HEK293 (cell line): ENCODE data around the gene SRSF8.
"Not testable (repeated sequence)": the region's sequence is repeated elsewhere in the genome, so short reads cannot be mapped to it uniquely, and the experiment has no call there.

ENCODE experiments used
- CTCF ChIA-PET: fragments of 350-600 bp; formaldehyde crosslinking; extraction: SDS; loops from one replicate; lab custom pipeline; 2021; ENCODE audit warnings: antibody characterized with exemption; lab: Yijun Ruan, JAX
- POLR2A ChIA-PET: fragments of 300-600 bp; formaldehyde crosslinking; extraction: SDS; loops from one replicate; lab custom pipeline; 2020; ENCODE audit warnings: antibody characterized with exemption, inconsistent platforms; lab: Yijun Ruan, JAX
- H3K27ac ChIP-seq: fragments of 200-500 bp; sonication (Bioruptor generic); 2 replicates; pipeline ENCODE4 v1.5.1; 2014; ENCODE audit warnings: low read depth, low read length, control low read depth, inconsistent platforms; ENCODE audit errors: extremely low read depth
- H3K36me3 ChIP-seq, 2 experiments: fragments of 200-500 bp in 1 of 2; sonication (Bioruptor generic) in 1 of 2; 1 replicate in 1 of 2; 2 replicates in 1 of 2; pipeline ENCODE4 v1.5.1; 2014 to 2017; ENCODE audit warnings: inconsistent platforms in 2 of 2, low read length in 2 of 2; ENCODE audit not compliant: control insufficient read depth in 2 of 2, insufficient read depth in 1 of 2
- H3K4me1 ChIP-seq: fragments of 200-500 bp; sonication (Bioruptor generic); 2 replicates; pipeline ENCODE4 v1.5.1; 2014; ENCODE audit warnings: mild to moderate bottlenecking, low read length, inconsistent platforms; ENCODE audit not compliant: control insufficient read depth, insufficient read depth
- H3K4me3 ChIP-seq: 2 replicates; pipeline ENCODE4 v1.5.1; 2011; ENCODE audit warnings: low read depth, mild to moderate bottlenecking, control low read depth, low read length, moderate library complexity
- H3K9me3 ChIP-seq: fragments of 200-500 bp; sonication (Bioruptor generic); 2 replicates; pipeline ENCODE4 v1.5.1; 2014; ENCODE audit warnings: low read depth, low read length, inconsistent platforms; ENCODE audit not compliant: control insufficient read depth, insufficient read depth
- EGR2 ChIP-seq: fragments of 450-650 bp; formaldehyde crosslinking; IDR thresholded peaks from 2 replicates; pipeline ENCODE4 v1.5.1; 2016; ENCODE audit warnings: low read depth, missing biosample characterization, missing genetic modification characterization
- FEZF1 ChIP-seq: fragments of 450-650 bp; formaldehyde crosslinking; IDR thresholded peaks from 2 replicates; pipeline ENCODE4 v1.5.1; 2016; ENCODE audit warnings: missing biosample characterization, missing genetic modification characterization
- GLIS1 ChIP-seq: fragments of 450-650 bp; formaldehyde crosslinking; IDR thresholded peaks from 2 replicates; pipeline ENCODE4 v1.5.1; 2016; ENCODE audit warnings: missing biosample characterization, missing genetic modification characterization
- IKZF3 ChIP-seq: fragments of 450-650 bp; IDR thresholded peaks from 2 replicates; pipeline ENCODE4 v1.5.0; 2018; ENCODE audit warnings: missing biosample characterization, mild to moderate bottlenecking, missing genetic modification characterization, moderate library complexity
- PRDM10 ChIP-seq: fragments of 450-650 bp; formaldehyde crosslinking; IDR thresholded peaks from 2 replicates; pipeline ENCODE4 v1.5.1; 2016; ENCODE audit warnings: missing biosample characterization, missing genetic modification characterization
- SETDB1 ChIP-seq: IDR thresholded peaks from one replicate; pipeline ENCODE4 v1.6.1; 2017; ENCODE audit warnings: mild to moderate bottlenecking, low read length, moderate library complexity, mixed read lengths; ENCODE audit not compliant: insufficient read length
- SP7 ChIP-seq: fragments of 450-650 bp; formaldehyde crosslinking; IDR thresholded peaks from 2 replicates; pipeline ENCODE4 v1.5.1; 2016; ENCODE audit warnings: missing biosample characterization, missing genetic modification characterization
- TRIM28 ChIP-seq: IDR thresholded peaks from 2 replicates; pipeline ENCODE4 v1.6.1; 2011; ENCODE audit warnings: low read length, control low read depth, borderline replicate concordance
- ZEB2 ChIP-seq: fragments of 450-650 bp; formaldehyde crosslinking; IDR thresholded peaks from 2 replicates; pipeline ENCODE4 v1.5.1; 2016; ENCODE audit warnings: missing biosample characterization, missing genetic modification characterization
- ZIC2 ChIP-seq: fragments of 450-650 bp; formaldehyde crosslinking; IDR thresholded peaks from 2 replicates; pipeline ENCODE4 v1.5.1; 2016; ENCODE audit warnings: missing biosample characterization, missing genetic modification characterization
- ZNF280C ChIP-seq: fragments of 450-650 bp; formaldehyde crosslinking; IDR thresholded peaks from 2 replicates; pipeline ENCODE4 v1.5.1; 2016; ENCODE audit warnings: missing biosample characterization, missing genetic modification characterization
- ZNF335 ChIP-seq: fragments of 450-650 bp; formaldehyde crosslinking; conservative IDR thresholded peaks from 2 replicates; pipeline ENCODE4 v1.5.1; 2016; ENCODE audit warnings: missing biosample characterization, missing genetic modification characterization
- ZNF37A ChIP-seq: fragments of 450-650 bp; IDR thresholded peaks from 2 replicates; pipeline ENCODE4 v1.5.1; 2018; ENCODE audit warnings: missing biosample characterization, missing genetic modification characterization
- ZNF544 ChIP-seq: fragments of 450-650 bp; formaldehyde crosslinking; IDR thresholded peaks from 2 replicates; pipeline ENCODE4 v1.5.0; 2017; ENCODE audit warnings: missing biosample characterization, missing genetic modification characterization
- ZNF600 ChIP-seq: fragments of 450-650 bp; formaldehyde crosslinking; IDR thresholded peaks from 2 replicates; pipeline ENCODE4 v1.5.1; 2016; ENCODE audit warnings: missing biosample characterization, missing genetic modification characterization
- ZNF624 ChIP-seq: fragments of 450-650 bp; formaldehyde crosslinking; IDR thresholded peaks from 2 replicates; pipeline ENCODE4 v1.5.1; 2017; ENCODE audit warnings: missing biosample characterization, missing genetic modification characterization
- ZNF629 ChIP-seq: fragments of 450-650 bp; formaldehyde crosslinking; IDR thresholded peaks from 2 replicates; pipeline ENCODE4 v1.5.1; 2017; ENCODE audit warnings: missing biosample characterization, missing genetic modification characterization
- ZNF660 ChIP-seq: fragments of 450-650 bp; IDR thresholded peaks from 2 replicates; pipeline ENCODE4 v1.5.1; 2018; ENCODE audit warnings: missing biosample characterization, mild to moderate bottlenecking, missing genetic modification characterization
- ZNF692 ChIP-seq: fragments of 450-650 bp; formaldehyde crosslinking; IDR thresholded peaks from 2 replicates; pipeline ENCODE4 v1.5.1; 2016; ENCODE audit warnings: missing biosample characterization, missing genetic modification characterization
- ZNF792 ChIP-seq: fragments of 450-650 bp; formaldehyde crosslinking; IDR thresholded peaks from 2 replicates; pipeline ENCODE4 v1.5.1; 2016; ENCODE audit warnings: missing biosample characterization, missing genetic modification characterization
- ZNF843 ChIP-seq: fragments of 450-650 bp; formaldehyde crosslinking; IDR thresholded peaks from 2 replicates; pipeline ENCODE4 v1.5.1; 2016; ENCODE audit warnings: missing biosample characterization, missing genetic modification characterization

Gene SRSF8

GRCh38 chr11:95108671-95109551 lies 42.2 kb downstream of the SRSF8 start (continued):
- peak; percentile 53; the same call in 1 of the 2 replicates for TF ChIP-seq ZNF692
- TF ChIP-seq ZIC2 (tag by site-specific recombination): peak; percentile 95
- peak; percentile 92 for TF ChIP-seq ZNF600 (tag by site-specific recombination)
- peak; percentile 39; the same call in 1 of the 2 replicates for TF ChIP-seq FEZF1 (tag by site-specific recombination)
- peak; percentile 94 for TF ChIP-seq SP7 (tag by site-specific recombination)
- TF ChIP-seq ZNF843 (tag by site-specific recombination): peak; percentile 40; the same call in 1 of the 2 replicates
- peak; percentile 88 for TF ChIP-seq EGR2 (tag by site-specific recombination)
- no peak for TF ChIP-seq ZNF544
- TF ChIP-seq PRDM10 (tag by site-specific recombination): 0 out of 2 replicates have a peak, but pooled peaks have one; percentile 50
- peak; percentile 68 for TF ChIP-seq GLIS1 (tag by site-specific recombination)
- no peak for TF ChIP-seq ZNF280C (tag by site-specific recombination)
- peak; percentile 35; the same call in 1 of the 2 replicates for TF ChIP-seq ZEB2 (tag by site-specific recombination)
- TF ChIP-seq TRIM28: 0 out of 2 replicates have a peak, but pooled peaks have one; percentile 17
- no peak for TF ChIP-seq ZNF792 (tag by site-specific recombination)
- peak; percentile 45; the same call in 1 of the 2 replicates for TF ChIP-seq IKZF3 (tag by site-specific recombination)
- TF ChIP-seq ZNF624 (tag by site-specific recombination): no peak
- TF ChIP-seq ZNF629 (tag by site-specific recombination): peak; percentile 60
- 0 out of 2 replicates have a peak, but pooled peaks have one; percentile 15 for TF ChIP-seq ZNF335 (tag by site-specific recombination)
- TF ChIP-seq ZNF660 (tag by site-specific recombination): 0 out of 2 replicates have a peak, but pooled peaks have one; percentile 22
- no peak for TF ChIP-seq ZNF37A

GRCh38 chr11:95111471-95111870 lies 44.8 kb downstream of the SRSF8 start:
- H3K9me3 ChIP-seq, H3K27ac ChIP-seq, POLR2A ChIA-PET, H3K4me3 ChIP-seq, H3K36me3 ChIP-seq: not testable (repeated sequence)
- H3K4me1 ChIP-seq: peaks cover 20% of the 10 kb centered on the region
- CTCF ChIA-PET: interaction anchor here (0.7 kb wide), 1 partner anchor 42 kb away, joined by 4 read pairs; no protein-coding TSS in a partner anchor
- peak; percentile 48 for TF ChIP-seq SETDB1
